WTC11 (cell line): ENCODE results near the gene WDR7. TPM values are rescaled to one million over a fixed set of nuclear protein-coding genes. Genes with fewer than 3 reads are reported as not detected.
A peak's percentile ranks its signal among the peaks of the same experiment; 100 is the strongest.

Source experiments
- ATF1 ChIP-seq: sonication (generic); formaldehyde crosslinking; IDR thresholded peaks from 2 replicates; pipeline ENCODE4 v1.8.1; 2023; ENCODE audit warnings: mild to moderate bottlenecking, moderate library complexity, missing genetic modification reagents
- CREB1 ChIP-seq: sonication (generic); formaldehyde crosslinking; IDR thresholded peaks from 2 replicates; pipeline ENCODE4 v1.8.0; 2023; ENCODE audit warnings: mild to moderate bottlenecking, missing genetic modification reagents
- CREM ChIP-seq: sonication (generic); formaldehyde crosslinking; IDR thresholded peaks from 2 replicates; pipeline ENCODE4 v1.8.1; 2022; ENCODE audit warnings: mild to moderate bottlenecking, missing genetic modification reagents, moderate library complexity
- ETV6 ChIP-seq: sonication (generic); formaldehyde crosslinking; IDR thresholded peaks from 2 replicates; pipeline ENCODE4 v1.8.1; 2022; ENCODE audit warnings: mild to moderate bottlenecking, missing genetic modification reagents
- MYBL2 ChIP-seq: sonication (generic); formaldehyde crosslinking; IDR thresholded peaks from 2 replicates; pipeline ENCODE4 v1.8.1; 2023; ENCODE audit warnings: mild to moderate bottlenecking, moderate library complexity, missing genetic modification reagents
- NFE2L1 ChIP-seq: sonication (generic); formaldehyde crosslinking; IDR thresholded peaks from 2 replicates; pipeline ENCODE4 v1.8.1; 2023; ENCODE audit warnings: missing genetic modification reagents
- NR2C2 ChIP-seq: sonication (generic); formaldehyde crosslinking; IDR thresholded peaks from 2 replicates; pipeline ENCODE4 v1.8.0; 2022; ENCODE audit warnings: mild to moderate bottlenecking, missing genetic modification reagents
- NR3C1 ChIP-seq: sonication (generic); formaldehyde crosslinking; conservative IDR thresholded peaks from 2 replicates; pipeline ENCODE4 v1.8.1; 2023; ENCODE audit warnings: low read depth, mild to moderate bottlenecking, missing genetic modification reagents
- RELA ChIP-seq: sonication (generic); formaldehyde crosslinking; IDR thresholded peaks from 2 replicates; pipeline ENCODE4 v1.8.1; 2022; ENCODE audit warnings: missing genetic modification reagents, mild to moderate bottlenecking, borderline replicate concordance
- TEAD1 ChIP-seq: sonication (generic); formaldehyde crosslinking; IDR thresholded peaks from 2 replicates; pipeline ENCODE4 v1.8.0; 2022; ENCODE audit warnings: mild to moderate bottlenecking, missing genetic modification reagents
- ZBTB21 ChIP-seq: sonication (generic); formaldehyde crosslinking; IDR thresholded peaks from 2 replicates; pipeline ENCODE4 v1.8.1; 2023; ENCODE audit warnings: mild to moderate bottlenecking, missing genetic modification reagents, borderline replicate concordance
- ZNF317 ChIP-seq: sonication (generic); formaldehyde crosslinking; IDR thresholded peaks from 2 replicates; pipeline ENCODE4 v1.8.1; 2023; ENCODE audit warnings: low read depth, mild to moderate bottlenecking, moderate library complexity, missing genetic modification reagents, borderline replicate concordance
- ZNF396 ChIP-seq: fragments of 250-450 bp; sonication (Bioruptor Pico); IDR thresholded peaks from 2 replicates; pipeline ENCODE4 v1.8.0; 2021; ENCODE audit warnings: mild to moderate bottlenecking, moderate library complexity, borderline replicate concordance
- ZNF671 ChIP-seq: fragments of 250-450 bp; sonication (Bioruptor Pico); IDR thresholded peaks from 2 replicates; pipeline ENCODE4 v1.8.0; 2021; ENCODE audit warnings: mild to moderate bottlenecking
- total RNA-seq: library from RNA; stranded (reverse); gene quantifications from 3 replicates; pipeline ENCODE4 v1.2.3, GENCODE V29; 2021
- TF ChIP-seq, protein P1 (sequence below): sonication (generic); formaldehyde crosslinking; IDR thresholded peaks from 2 replicates; pipeline ENCODE4 v1.8.1; 2023; ENCODE audit warnings: mild to moderate bottlenecking, missing genetic modification reagents, borderline replicate concordance
- TF ChIP-seq, protein P2 (sequence below): sonication (generic); formaldehyde crosslinking; IDR thresholded peaks from 2 replicates; pipeline ENCODE4 v1.8.1; 2022; ENCODE audit warnings: mild to moderate bottlenecking, missing genetic modification reagents, moderate library complexity, borderline replicate concordance
- TF ChIP-seq, protein P3 (sequence below): sonication (generic); formaldehyde crosslinking; IDR thresholded peaks from 2 replicates; pipeline ENCODE4 v1.8.0; 2022; ENCODE audit warnings: mild to moderate bottlenecking, missing genetic modification reagents
- TF ChIP-seq, protein P4 (sequence below): sonication (generic); formaldehyde crosslinking; IDR thresholded peaks from 2 replicates; pipeline ENCODE4 v1.8.0; 2022; ENCODE audit warnings: mild to moderate bottlenecking, missing genetic modification reagents
- TF ChIP-seq, protein P5 (sequence below): sonication (generic); formaldehyde crosslinking; conservative IDR thresholded peaks from 2 replicates; pipeline ENCODE4 v1.8.1; 2023; ENCODE audit warnings: mild to moderate bottlenecking, low read depth, missing genetic modification reagents, moderate library complexity
- TF ChIP-seq, protein P6 (sequence below): sonication (generic); formaldehyde crosslinking; IDR thresholded peaks from 2 replicates; pipeline ENCODE4 v1.8.0; 2023; ENCODE audit warnings: mild to moderate bottlenecking, missing genetic modification reagents
- TF ChIP-seq, protein P7 (sequence below): sonication (generic); formaldehyde crosslinking; conservative IDR thresholded peaks from 2 replicates; pipeline ENCODE4 v1.8.1; 2022; ENCODE audit warnings: mild to moderate bottlenecking, missing genetic modification reagents
- TF ChIP-seq, protein P8 (sequence below): sonication (generic); formaldehyde crosslinking; IDR thresholded peaks from 2 replicates; pipeline ENCODE4 v1.8.1; 2022; ENCODE audit warnings: mild to moderate bottlenecking, moderate library complexity, missing genetic modification reagents

WDR7 gene
- total RNA-seq, 1 experiment from 2014 or later: 12.2 TPM

DNA sequence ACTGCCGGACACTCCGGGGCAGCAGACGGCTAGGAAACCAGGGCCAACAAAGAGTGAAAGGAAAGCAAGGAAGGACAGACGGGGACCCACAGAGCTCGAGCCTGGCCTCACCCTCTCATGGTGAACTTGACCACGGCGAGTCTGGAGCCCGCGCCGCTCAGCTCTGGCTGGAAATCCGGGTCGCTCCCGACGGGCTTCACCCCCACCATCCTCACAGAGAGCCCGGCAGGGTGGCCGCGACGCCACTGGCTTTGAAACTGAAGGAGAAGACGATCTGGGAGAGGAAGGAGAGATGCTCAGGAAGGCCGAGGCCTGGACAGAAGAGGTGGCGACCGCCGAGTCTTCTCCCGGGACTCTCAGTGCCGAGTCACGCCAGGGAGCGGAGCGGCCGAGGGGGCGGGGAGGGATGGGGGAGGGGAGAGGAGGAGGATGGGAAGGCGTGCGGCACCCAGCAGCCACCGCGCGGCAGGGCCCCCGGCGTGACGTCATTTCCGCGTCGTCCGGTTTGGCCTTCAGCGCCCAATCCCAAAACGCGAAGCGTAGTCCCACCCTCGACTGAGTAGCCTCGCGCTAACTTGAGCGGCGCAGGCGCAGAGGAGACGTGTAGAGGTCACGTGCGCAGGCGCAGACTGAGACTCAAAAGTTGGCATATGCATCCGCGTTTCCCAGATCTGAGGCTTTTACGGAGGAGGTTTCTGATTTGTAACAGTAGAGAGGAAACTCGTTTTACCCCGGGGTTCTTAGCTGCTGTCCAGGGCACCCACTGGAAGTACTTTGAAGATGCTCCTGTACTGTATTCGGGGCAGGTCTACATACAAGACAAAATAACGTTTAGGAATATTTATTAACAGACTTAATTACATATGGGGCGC is 12.7 kb upstream of the WDR7 start, which contains the start of gene TXNL1 (continued):
- TF ChIP-seq NR2C2 (CRISPR knock-in tag): no peak
- TF ChIP-seq, protein P1, sequence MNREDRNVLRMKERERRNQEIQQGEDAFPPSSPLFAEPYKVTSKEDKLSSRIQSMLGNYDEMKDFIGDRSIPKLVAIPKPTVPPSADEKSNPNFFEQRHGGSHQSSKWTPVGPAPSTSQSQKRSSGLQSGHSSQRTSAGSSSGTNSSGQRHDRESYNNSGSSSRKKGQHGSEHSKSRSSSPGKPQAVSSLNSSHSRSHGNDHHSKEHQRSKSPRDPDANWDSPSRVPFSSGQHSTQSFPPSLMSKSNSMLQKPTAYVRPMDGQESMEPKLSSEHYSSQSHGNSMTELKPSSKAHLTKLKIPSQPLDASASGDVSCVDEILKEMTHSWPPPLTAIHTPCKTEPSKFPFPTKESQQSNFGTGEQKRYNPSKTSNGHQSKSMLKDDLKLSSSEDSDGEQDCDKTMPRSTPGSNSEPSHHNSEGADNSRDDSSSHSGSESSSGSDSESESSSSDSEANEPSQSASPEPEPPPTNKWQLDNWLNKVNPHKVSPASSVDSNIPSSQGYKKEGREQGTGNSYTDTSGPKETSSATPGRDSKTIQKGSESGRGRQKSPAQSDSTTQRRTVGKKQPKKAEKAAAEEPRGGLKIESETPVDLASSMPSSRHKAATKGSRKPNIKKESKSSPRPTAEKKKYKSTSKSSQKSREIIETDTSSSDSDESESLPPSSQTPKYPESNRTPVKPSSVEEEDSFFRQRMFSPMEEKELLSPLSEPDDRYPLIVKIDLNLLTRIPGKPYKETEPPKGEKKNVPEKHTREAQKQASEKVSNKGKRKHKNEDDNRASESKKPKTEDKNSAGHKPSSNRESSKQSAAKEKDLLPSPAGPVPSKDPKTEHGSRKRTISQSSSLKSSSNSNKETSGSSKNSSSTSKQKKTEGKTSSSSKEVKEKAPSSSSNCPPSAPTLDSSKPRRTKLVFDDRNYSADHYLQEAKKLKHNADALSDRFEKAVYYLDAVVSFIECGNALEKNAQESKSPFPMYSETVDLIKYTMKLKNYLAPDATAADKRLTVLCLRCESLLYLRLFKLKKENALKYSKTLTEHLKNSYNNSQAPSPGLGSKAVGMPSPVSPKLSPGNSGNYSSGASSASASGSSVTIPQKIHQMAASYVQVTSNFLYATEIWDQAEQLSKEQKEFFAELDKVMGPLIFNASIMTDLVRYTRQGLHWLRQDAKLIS (CRISPR knock-in tag): no peak; the same call in 1 of the 2 replicates
- peak; percentile 82 for TF ChIP-seq MYBL2 (CRISPR knock-in tag)
- no peak for TF ChIP-seq ETV6 (CRISPR knock-in tag)
- TF ChIP-seq CREB1: no peak; the same call in 1 of the 2 replicates
- TF ChIP-seq ZNF671 (CRISPR knock-in tag): no peak
- TF ChIP-seq, protein P2, sequence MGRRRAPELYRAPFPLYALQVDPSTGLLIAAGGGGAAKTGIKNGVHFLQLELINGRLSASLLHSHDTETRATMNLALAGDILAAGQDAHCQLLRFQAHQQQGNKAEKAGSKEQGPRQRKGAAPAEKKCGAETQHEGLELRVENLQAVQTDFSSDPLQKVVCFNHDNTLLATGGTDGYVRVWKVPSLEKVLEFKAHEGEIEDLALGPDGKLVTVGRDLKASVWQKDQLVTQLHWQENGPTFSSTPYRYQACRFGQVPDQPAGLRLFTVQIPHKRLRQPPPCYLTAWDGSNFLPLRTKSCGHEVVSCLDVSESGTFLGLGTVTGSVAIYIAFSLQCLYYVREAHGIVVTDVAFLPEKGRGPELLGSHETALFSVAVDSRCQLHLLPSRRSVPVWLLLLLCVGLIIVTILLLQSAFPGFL (CRISPR knock-in tag): 0 out of 2 replicates have a peak, but pooled peaks have one; percentile 6
- TF ChIP-seq, protein P3, sequence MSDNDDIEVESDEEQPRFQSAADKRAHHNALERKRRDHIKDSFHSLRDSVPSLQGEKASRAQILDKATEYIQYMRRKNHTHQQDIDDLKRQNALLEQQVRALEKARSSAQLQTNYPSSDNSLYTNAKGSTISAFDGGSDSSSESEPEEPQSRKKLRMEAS (CRISPR knock-in tag): peak; percentile 90
- TF ChIP-seq ZNF396 (CRISPR knock-in tag): no peak
- TF ChIP-seq ZBTB21: peak; percentile 77; the same call in 1 of the 2 replicates
- TF ChIP-seq NR3C1 (CRISPR knock-in tag): no peak
- TF ChIP-seq, protein P4, sequence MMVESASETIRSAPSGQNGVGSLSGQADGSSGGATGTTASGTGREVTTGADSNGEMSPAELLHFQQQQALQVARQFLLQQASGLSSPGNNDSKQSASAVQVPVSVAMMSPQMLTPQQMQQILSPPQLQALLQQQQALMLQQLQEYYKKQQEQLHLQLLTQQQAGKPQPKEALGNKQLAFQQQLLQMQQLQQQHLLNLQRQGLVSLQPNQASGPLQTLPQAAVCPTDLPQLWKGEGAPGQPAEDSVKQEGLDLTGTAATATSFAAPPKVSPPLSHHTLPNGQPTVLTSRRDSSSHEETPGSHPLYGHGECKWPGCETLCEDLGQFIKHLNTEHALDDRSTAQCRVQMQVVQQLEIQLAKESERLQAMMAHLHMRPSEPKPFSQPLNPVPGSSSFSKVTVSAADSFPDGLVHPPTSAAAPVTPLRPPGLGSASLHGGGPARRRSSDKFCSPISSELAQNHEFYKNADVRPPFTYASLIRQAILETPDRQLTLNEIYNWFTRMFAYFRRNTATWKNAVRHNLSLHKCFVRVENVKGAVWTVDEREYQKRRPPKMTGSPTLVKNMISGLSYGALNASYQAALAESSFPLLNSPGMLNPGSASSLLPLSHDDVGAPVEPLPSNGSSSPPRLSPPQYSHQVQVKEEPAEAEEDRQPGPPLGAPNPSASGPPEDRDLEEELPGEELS: peak; percentile 22; the same call in 1 of the 2 replicates
- TF ChIP-seq, protein P5, sequence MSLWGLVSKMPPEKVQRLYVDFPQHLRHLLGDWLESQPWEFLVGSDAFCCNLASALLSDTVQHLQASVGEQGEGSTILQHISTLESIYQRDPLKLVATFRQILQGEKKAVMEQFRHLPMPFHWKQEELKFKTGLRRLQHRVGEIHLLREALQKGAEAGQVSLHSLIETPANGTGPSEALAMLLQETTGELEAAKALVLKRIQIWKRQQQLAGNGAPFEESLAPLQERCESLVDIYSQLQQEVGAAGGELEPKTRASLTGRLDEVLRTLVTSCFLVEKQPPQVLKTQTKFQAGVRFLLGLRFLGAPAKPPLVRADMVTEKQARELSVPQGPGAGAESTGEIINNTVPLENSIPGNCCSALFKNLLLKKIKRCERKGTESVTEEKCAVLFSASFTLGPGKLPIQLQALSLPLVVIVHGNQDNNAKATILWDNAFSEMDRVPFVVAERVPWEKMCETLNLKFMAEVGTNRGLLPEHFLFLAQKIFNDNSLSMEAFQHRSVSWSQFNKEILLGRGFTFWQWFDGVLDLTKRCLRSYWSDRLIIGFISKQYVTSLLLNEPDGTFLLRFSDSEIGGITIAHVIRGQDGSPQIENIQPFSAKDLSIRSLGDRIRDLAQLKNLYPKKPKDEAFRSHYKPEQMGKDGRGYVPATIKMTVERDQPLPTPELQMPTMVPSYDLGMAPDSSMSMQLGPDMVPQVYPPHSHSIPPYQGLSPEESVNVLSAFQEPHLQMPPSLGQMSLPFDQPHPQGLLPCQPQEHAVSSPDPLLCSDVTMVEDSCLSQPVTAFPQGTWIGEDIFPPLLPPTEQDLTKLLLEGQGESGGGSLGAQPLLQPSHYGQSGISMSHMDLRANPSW (CRISPR knock-in tag): no peak
- TF ChIP-seq ZNF317 (CRISPR knock-in tag): no peak
- peak; percentile 96 for TF ChIP-seq CREM (CRISPR knock-in tag)
- TF ChIP-seq, protein P6, sequence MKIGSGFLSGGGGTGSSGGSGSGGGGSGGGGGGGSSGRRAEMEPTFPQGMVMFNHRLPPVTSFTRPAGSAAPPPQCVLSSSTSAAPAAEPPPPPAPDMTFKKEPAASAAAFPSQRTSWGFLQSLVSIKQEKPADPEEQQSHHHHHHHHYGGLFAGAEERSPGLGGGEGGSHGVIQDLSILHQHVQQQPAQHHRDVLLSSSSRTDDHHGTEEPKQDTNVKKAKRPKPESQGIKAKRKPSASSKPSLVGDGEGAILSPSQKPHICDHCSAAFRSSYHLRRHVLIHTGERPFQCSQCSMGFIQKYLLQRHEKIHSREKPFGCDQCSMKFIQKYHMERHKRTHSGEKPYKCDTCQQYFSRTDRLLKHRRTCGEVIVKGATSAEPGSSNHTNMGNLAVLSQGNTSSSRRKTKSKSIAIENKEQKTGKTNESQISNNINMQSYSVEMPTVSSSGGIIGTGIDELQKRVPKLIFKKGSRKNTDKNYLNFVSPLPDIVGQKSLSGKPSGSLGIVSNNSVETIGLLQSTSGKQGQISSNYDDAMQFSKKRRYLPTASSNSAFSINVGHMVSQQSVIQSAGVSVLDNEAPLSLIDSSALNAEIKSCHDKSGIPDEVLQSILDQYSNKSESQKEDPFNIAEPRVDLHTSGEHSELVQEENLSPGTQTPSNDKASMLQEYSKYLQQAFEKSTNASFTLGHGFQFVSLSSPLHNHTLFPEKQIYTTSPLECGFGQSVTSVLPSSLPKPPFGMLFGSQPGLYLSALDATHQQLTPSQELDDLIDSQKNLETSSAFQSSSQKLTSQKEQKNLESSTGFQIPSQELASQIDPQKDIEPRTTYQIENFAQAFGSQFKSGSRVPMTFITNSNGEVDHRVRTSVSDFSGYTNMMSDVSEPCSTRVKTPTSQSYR: peak; percentile 89
- no peak for TF ChIP-seq ATF1 (CRISPR knock-in tag)
- TF ChIP-seq TEAD1 (CRISPR knock-in tag): no peak; the same call in 1 of the 2 replicates
- no peak for TF ChIP-seq RELA (CRISPR knock-in tag)
- TF ChIP-seq, protein P7, sequence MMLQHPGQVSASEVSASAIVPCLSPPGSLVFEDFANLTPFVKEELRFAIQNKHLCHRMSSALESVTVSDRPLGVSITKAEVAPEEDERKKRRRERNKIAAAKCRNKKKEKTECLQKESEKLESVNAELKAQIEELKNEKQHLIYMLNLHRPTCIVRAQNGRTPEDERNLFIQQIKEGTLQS (CRISPR knock-in tag): no peak
- peak; percentile 42; the same call in 1 of the 2 replicates for TF ChIP-seq NFE2L1 (CRISPR knock-in tag)
- TF ChIP-seq, protein P8, sequence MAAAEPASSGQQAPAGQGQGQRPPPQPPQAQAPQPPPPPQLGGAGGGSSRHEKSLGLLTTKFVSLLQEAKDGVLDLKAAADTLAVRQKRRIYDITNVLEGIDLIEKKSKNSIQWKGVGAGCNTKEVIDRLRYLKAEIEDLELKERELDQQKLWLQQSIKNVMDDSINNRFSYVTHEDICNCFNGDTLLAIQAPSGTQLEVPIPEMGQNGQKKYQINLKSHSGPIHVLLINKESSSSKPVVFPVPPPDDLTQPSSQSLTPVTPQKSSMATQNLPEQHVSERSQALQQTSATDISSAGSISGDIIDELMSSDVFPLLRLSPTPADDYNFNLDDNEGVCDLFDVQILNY (CRISPR knock-in tag): no peak
